Posterior vena cava (tissue), 2 donors: Measurements from ENCODE around the gene RINT1. TPM values are rescaled to one million over a fixed set of nuclear protein-coding genes. Genes with fewer than 3 reads are reported as not detected.
"Not testable (repeated sequence)": the region's sequence is repeated elsewhere in the genome, so short reads cannot be mapped to it uniquely, and the experiment has no call there.

Source experiments
- DNase-seq: peaks from one replicate; pipeline ENCODE4 v3.0.0-alpha.2; 2020; ENCODE audit warnings: low spot score
- intact Hi-C, 2 donors: fragments of 100-400 bp; cut with DNase I; formaldehyde crosslinking; loops; one replicate each; pipeline versions ENCODE4 v1.14.1 to v1.14.2; 2022 to 2023
- total RNA-seq, 2 donors: library from RNA; stranded (reverse); fragmentation: NEBNext Ultra II Directional; extraction: Animal tissue kit (Norgen Biotek cat#: 25700); gene quantifications; one replicate each; pipeline ENCODE4 v1.2.1, GENCODE V29; 2021
- donor health status: DM: yes; HTN: yes; CAD: no.
- donor health status: DM: yes; HTN: yes; CAD: no.

RINT1 gene
- total RNA-seq, 2 donors from 2014 or later = 13.9 to 16.1 TPM

DNA sequence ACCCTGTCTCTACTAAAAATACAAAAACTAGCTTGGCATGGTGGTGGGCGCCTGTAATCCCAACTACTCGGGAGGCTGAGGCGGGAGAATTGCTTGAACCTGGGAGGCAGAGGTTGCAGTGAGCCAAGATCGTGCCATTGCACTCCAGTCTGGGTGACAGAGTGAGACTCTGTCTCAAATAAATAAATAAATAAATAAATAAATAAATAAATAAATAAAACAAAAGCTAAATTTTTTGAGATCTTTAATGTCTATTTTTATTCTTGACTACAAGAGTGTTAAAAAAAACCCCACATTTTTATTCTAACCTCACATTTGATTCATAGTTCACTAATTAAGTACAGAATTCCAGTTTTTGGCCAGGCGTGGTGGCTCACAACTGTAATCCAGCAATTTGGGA, 4.3 kb upstream of the RINT1 start:
- intact Hi-C loops, DNase-seq: not testable (repeated sequence)

DNA sequence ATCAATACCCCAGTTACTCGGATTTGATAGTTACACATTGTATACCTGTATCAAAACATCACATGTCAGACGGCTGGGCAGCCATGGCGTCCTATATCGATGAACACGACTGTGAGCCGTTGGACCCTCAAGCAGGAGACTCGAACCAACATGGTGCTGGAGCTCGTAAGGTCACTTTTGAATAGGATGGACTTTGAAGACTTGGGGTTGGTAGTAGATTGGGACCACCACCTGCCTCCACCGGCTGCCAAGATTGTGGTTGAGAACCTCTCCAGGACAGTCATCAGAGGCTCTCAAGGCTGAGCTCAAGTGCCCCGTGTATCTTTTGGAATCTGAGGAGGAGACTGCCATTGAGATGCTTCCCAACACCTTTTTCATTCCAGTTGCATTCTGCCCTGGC, 1.9 kb upstream of the RINT1 start:
- DNase-seq = no peak
- intact Hi-C loops = no loop called here

DNA sequence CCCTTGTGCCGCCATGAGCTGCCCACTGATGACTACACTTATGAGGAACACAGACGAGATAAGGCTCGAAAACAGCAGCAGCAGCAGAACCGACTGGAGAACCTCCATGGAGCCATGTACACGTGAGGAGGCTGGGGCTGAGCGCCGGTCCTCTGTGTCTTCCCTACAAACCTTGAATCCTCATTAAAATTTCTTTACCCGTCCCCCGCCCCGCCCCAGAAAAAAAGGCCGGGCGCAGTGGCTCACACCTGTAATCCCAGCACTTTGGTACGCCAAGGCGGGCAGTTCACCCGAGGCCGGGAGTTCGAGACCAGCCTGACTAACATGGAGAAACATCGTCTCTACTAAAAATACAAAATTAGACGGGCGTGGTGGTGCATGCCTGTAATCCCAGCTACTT, 1.5 kb upstream of the RINT1 start:
- DNase-seq = no peak
- intact Hi-C loops = no loop called here

DNA sequence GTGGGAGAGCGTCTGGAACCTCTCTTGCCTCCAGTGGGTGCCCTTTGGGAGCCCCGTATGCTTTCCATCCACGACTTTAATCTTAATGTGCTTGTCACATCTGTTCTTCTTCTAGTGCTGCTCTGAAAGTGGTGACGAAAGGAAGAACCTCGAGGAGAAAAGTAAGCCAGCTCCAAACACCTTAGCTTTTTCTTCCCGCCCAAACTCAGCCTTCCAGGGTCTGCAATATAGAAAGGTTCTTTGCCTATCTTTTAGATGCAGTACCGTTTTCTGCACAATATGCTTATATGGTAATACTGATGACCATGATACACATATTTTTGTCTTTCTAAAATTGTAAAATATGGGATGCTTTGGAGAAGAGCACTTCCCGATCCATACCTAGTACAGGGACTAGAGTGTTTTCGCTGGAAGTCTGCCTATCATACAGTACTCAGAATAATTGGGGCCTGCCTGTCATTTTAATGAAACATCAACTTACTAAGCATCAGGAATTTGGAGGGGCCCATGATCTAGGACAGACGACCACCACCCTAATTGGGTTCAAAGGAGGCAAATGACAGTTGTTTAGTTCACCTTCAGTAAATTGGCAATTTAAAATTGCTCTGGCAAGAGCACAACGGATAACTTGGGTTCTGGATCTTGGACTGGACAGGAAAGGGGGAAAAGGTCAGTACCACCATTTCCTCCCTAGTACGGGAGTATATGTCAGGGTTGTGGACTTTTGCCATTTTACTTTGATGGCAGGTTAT, 884 bp downstream of the RINT1 start:
- intact Hi-C loops = no loop called here
- DNase-seq = no peak

DNA sequence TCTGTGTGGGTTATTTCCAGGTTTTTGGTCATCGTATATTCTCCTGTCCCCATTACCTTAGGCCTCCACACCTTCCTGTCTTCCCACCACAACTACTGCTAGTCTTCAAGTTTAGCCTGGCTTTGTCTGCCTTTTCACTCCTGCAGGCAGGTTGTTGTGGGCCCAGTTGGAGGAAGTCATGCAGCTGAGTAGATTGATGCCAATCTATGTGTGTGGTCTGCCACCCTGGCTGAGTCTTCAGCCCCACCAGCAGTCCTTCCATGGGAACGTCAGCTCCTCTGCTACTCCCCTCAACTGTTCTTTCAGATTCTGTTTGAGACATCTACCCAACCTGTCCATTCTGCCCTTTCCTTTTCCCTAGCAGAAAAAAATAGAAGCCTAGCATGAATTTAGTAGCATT, 6.3 kb downstream of the RINT1 start:
- intact Hi-C loops = no loop called here
- DNase-seq = no peak

DNA sequence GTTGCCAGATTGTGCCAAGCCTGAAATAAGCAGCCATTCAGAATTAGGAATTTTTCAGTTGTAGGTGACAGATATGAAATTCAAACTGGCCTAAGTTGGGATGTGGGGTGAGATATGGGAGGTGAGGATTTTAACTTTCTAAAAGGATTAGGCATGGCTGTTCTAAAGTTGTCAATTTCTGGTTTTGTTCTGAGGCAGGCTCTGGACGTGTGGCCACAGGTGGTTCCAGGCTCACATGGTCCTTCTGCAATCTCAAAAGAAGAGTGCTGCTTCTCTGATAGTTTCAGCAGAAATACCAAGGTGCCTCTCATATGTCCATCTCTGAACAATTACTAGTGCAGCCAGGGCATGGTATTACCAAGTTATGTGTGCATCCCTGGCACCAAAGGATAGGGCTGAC, 27.9 kb downstream of the RINT1 start:
- intact Hi-C loops = no loop called here

DNA sequence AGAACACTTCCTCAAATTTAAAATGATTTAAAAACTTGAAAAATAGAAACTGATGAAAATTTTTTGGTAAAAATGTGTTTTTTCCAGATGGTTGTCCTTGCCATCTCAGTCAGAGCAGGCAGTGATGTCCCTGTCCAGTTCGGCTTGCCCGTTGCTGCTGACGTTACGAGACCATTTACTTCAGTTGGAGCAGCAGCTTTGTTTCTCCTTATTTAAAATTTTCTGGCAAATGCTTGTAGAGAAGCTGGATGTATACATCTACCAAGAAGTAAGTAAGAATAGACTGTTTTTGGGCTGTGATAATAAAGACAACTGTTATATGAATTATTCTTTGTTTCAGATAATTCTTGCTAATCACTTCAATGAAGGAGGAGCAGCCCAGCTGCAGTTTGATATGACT, 33.2 kb downstream of the RINT1 start:
- intact Hi-C loops = no loop called here
- DNase-seq = no peak

More for the DNA sequence above, 27.9 kb downstream of the RINT1 start:
- DNase-seq = no peak

DNA sequence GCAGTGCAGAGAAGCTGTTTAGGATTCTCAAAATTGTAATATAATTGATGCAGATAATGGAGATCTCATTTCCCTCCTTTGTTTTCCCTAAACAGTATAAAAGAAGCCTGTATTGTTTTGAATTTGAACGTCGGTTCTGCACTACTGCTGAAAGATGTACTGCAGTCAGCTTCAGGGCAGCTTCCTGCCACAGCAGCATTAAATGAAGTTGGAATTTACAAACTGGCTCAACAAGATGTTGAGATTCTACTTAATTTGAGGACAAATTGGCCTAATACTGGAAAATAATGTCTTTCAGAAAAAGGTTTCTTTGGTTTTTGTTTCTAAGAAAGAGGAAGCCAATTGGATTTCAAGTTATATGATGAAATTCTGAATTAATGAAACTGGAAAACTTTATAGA, 35.0 kb downstream of the RINT1 start:
- DNase-seq = no peak
- intact Hi-C loops = no loop called here

DNA sequence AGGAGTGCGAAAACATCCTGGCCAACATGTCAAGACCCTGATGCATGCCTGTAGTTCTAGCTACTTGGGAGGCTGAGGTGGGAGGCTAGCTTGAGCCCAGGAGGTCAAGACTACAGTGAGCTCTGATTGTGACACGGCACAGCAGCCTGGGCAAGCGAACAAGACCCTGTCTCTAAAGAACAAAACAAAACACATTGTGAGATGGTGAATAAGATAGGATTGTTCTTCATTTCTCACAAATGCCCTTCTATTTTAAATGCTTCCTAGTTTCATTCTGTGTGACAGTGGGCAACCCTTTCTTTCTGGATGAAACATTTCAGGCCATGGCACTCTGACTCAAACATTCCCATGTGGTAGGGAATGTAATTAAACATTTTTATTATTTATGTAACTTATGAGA, 35.8 kb downstream of the RINT1 start:
- intact Hi-C loops = no loop called here

DNA sequence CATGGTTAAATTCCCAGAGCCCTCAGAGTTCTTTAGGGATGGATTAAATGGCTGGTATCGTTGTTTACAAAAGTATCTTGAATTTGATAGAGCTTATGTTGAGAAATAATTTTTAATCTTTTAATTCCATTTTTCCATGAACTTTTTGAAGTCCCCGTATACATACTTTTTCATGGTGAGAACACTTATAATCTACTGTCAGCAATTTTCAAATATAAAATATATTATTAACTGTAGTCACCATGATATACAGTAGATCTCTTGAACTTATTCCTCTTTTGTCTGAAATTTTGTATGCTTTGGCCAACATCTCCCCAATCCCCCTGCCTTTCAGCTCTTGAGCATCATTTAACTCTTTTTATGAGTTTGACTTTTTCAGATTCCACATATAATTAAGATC, 39.9 kb downstream of the RINT1 start:
- no peak for DNase-seq
- intact Hi-C loops = no loop called here

More for the DNA sequence above, 35.8 kb downstream of the RINT1 start:
- DNase-seq = no peak

DNA sequence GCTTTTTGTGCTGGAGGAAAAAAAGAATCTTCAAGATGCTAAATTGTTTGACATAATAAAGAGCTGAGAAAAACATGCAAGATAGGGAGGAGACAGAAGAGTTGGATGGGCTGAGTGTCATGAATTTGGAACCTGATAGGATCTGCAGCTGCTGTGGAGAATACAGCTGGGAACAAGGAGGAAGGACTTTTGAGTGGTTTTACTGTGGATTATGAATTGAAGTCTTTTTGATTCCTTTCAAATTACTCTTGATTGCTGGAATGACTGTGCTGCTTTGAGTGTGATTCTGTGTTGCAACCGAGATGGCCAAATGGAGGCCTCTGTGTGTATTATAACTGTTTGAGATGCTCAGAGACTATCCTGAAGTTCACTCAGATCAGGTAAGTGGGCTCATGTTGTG, 45.2 kb downstream of the RINT1 start:
- no peak for DNase-seq
- intact Hi-C loops = no loop called here

DNA sequence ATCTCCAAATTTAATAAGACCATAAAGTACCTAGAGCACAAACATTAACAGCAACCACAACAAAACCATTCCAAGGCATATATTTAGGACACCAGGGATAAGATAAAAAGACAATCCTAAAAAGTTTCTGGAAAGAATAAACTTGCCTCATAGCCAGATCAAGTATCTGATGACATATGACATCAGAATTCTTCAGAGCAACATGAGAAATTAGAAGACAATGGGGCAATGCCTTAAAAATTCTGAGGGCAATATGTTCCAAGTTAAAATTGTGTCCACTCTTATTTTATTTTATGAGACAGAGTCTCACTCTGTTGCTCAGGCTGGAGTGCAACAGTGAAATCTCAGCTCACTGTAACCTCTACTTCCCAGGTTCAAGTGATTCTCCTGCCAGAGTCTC, 46.5 kb downstream of the RINT1 start:
- intact Hi-C loops = no loop called here
- no peak for DNase-seq

DNA sequence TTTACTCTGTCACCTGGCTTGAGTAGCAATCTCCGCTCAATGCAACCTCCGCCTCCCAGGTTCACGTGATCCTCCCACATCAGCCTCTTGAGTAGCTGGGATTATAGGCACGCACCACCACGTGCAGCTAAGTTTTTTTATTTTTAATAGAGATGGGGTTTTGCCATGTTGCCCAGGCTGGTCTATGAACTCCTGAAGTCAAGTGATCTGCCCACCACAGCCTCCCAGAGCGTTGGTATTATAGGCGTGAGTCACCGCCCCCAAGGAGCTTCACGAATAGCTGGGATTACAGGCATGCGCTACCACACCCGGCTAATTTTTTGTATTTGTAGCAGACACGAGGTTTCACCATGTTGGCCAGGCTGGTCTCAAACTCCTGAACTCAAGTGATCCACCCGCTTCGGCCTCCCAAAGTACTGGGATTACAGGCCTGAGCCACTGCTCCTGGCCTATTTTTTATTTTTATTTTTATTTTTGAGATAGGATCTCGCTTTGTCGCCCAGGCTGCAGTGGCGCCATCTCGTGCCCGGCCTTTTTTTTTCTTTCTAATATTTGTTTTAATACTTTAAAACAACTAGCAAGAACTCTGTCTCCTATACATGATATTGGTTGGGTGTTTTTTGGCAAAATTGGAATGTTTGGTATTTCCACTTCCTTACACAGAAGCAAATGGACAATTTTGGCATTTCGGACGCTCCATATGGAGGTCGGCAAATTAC, 48.2 kb downstream of the RINT1 start:
- no peak for DNase-seq
- intact Hi-C loops = no loop called here

DNA sequence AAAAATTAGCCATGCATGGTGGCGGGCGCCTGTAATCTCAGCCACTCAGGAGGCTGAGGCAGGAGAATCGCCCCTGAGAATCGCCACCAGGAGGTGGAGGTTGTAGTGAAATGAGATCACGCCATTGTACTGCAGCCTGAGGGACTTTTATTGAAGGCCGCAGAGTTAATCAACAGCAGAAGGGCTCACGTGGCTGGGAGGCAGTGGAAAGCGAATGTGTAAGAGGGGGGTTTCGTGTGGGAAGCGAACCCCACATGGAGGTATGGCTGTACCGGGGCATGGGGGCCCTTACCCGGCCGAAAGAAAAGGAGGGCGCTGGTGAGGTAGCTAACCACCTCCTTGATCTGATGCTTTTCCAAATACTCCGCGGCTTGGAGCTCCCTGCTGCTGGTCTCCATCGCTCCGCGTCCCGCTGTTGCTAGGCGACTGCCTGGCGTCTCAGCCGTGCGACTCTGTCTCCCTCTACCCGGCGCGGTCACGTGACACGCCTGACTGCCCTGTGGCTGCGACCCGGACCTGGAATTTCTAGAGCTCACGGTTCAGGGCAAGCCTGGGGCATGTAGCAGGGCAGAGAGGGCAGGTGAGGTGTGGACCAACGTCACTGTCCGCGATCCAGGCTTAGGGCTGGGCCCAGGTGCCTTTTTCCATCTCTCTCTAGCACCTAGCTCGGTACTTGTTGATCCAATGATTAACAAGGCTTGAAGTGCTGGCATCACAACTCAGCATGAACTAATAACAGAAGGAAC, 49.2 kb downstream of the RINT1 start, which contains the start of gene EFCAB10:
Gene EFCAB10 (minus strand): TSS at position 428 of the 746 bp plus-strand sequence. CDS start 30 bp downstream, at position 398.
- DNase-seq = peak; percentile 82
- intact Hi-C loops = no loop called here

DNA sequence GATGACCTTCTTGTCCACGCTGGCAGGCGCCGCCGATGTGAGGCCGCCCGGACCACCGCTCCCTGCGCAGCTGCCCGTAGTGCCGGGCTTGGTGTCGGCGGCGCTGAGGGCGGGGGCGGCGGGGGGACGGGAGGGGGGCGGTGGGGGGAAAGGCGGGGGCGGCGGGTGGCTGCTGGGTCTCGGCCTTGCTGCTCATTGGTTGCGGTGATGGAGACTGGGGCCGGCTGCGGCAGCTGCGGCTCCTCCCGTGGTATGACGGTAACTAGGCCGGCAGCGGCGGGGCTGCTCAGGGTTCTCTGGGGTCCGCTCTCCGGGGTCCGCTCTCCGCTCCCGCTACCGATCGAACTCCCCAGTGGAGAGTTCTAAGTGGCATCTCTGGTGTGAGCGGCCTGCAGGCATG, 51.1 kb downstream of the RINT1 start:
- no peak for DNase-seq
- intact Hi-C loops = no loop called here

DNA sequence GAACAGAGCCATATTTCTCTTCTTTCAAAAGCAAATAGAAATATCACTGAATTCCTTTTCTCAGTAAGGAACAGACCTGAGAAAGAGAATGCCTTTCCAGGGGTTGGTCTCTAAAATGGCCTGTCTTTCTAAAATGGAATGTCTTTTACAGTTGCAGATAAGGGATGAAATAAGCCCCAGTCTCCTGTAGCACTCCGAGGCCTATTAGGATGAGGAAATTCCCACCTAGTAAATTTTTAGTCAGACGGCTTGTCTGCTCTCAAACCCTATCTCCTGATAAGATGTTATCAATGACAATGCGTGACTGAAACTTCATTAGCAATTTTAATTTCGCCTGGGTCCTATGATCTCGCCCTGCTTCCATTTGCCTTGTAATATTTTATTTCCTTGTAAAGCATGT, 52.2 kb downstream of the RINT1 start:
- intact Hi-C loops = no loop called here
- no peak for DNase-seq

DNA sequence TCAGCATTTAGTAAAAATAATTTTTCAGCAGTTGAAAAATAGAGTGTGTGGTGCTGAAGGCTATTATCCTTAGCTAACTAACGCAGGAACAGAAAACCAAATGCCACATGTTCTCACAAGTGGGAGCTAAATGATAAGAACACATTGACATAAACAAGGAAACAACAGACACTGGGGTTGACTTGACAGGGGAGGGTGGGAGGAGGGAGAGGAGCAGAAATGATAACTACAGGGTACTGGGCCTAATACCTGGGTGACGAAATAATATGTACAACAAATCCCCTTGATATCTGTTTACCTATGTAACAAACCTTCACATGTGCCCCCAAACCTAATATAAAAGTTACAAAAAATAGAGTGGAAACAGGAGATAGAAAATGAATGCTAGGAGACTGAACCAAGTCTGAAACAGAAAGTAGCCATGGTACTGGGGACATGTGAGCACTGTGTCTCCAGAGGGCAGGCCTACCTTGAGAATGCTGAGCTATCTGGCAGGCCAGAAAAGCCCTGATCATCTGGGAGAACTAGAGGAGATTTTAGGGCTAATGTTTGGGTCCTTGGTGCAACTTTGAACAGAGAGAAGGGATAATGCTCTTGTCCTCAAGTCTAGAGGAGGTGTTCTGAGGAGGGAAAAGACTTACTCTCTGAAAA, 54.0 kb downstream of the RINT1 start:
- intact Hi-C loops = no loop called here

DNA sequence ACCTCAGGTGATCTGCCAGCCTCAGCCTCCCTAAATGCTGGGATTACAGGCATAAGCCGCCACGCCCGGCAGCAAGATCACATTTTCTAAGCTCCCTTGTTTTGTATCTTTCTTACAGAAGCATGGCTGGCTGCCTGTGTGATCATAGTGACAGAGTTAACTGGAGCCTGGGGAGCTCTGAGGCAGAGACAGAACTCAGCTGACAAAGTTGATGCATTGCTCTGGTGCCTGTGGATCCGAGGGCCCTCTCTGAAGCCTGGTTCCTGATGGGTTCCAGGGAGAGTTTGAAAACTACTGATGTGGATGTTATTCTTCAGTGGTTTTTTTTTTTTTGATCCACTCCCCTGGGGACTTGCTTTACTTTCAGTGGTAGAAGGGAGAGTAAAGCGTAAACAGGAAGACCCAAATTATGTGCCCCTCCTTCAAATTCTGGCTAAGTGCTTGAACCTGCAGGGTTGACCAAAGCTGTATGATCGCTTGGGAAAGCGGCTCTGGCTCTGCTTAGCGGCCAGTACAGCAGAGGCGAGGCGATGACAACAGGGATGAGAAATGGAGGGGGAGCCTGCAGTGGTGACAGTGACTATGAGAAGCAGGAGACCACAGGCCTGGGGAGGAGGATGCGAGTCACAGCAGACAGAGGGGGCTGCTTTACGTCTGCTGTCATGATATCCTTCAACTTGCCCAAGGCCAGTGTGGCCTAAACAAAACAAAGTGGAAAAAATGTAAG, 56.1 kb downstream of the RINT1 start:
- intact Hi-C loops = no loop called here

More for the DNA sequence above, 54.0 kb downstream of the RINT1 start:
- no peak for DNase-seq

More for the DNA sequence above, 56.1 kb downstream of the RINT1 start:
- DNase-seq = no peak
